22Rv1 (cell line): ENCODE data around the gene ITSN2.
A peak's percentile ranks its signal among the peaks of the same experiment; 100 is the strongest.

Experiments used
- H3K27ac ChIP-seq: fragments of 450-650 bp; 2 replicates; pipeline ENCODE4 v1.5.1; 2017
- CTCF ChIP-seq: fragments of 450-650 bp; IDR thresholded peaks from 2 replicates; pipeline ENCODE4 v1.5.1; 2017; ENCODE audit warnings: mild to moderate bottlenecking
- ZFX ChIP-seq: fragments of 450-650 bp; IDR thresholded peaks from 2 replicates; pipeline ENCODE4 v1.6.1; 2017; ENCODE audit warnings: antibody characterized with exemption, borderline replicate concordance

ITSN2 gene

DNA sequence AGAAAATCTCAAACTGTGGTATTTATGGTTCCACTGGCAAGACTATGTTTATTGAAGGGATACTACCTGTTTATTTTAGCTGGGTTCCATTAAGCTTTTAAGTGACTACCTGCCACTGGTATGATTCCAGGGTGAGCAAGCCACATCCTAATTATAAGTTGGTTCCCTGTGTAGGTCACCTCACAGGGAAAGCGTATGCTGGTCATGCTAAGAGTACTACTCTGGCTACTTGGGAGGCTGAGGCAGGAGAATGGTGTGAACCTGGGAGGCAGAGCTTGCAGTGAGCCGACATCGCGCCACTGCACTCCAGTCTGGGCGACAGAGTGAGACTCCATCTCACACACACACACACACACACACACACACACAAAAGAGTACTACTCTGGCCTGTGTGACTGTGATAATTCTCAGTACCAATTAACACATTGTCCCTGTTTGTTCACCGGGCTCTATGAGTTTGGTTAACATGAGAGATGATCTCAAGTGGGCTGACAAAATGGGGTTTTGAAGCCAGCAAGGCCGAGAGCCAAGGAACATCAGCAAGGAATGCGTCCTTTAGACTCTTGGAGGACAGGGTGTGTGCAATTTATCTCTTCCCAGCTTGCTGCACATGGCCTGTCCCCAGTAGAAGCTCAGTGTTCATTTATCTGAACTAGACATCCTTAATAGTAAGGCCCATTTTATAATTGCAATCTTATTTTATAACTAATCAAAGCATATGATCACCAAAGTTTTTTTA lies 15.2 kb upstream of the ITSN2 start:
- no peak overlapping the region for H3K27ac ChIP-seq
- TF ChIP-seq ZFX (no peak), CTCF (no peak)

- TF ChIP-seq ZFX (no peak), CTCF (no peak)
- no peak overlapping the region for H3K27ac ChIP-seq
Observed at GRCh38 chr2:24374301-24374700, 14.0 kb upstream of the ITSN2 start.

- no peak overlapping the region for H3K27ac ChIP-seq
- no peak for TF ChIP-seq CTCF
- no peak for TF ChIP-seq ZFX
Observed at GRCh38 chr2:24372033-24372432, 11.7 kb upstream of the ITSN2 start.

DNA sequence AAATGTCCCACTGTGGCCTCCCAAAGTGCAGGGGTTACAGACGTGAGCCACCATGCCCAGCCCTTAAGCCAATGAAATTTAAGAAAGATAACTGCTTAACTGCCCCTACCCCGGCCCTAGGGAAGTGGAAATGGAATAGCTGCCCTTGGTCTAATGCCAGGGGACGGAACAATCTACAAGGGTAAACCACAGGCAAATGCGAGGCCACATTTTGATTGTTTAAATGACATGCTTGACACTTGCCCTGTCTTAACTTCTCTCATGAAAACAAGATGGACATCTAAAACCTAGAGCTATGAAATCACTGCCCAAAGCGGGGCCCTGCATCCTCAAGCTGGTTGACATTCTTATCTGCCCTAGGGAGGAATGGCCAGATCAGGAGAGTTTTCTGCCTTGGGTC lies 5.5 kb upstream of the ITSN2 start:
- H3K27ac ChIP-seq = no peak overlapping the region
- TF ChIP-seq CTCF (no peak), ZFX (no peak)

GRCh38 chr2:24365051-24365450 lies 4.7 kb upstream of the ITSN2 start:
- TF ChIP-seq ZFX (no peak), CTCF (no peak)
- 0 out of 2 replicates have a peak overlapping the region, but pooled peaks have one; percentile 8 for H3K27ac ChIP-seq

DNA sequence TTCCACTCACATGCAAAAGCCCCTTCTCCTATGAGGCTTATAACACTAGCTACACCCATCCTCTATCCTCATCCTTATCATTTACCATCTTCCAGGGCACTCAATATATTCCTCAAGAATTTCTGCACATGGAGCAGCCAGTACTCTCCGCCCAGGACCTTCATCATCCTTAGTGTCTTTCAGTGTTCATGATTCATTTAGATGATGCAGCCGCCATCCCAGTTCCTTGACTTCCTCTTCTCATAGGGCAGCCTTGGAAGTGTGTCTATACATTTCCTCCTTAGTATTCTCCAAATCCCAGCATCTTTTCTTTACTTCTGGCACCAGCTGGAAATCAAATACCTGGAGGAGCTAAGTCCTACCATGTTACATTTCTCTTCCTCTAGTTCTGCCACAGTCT lies 3.0 kb upstream of the ITSN2 start:
- no peak overlapping the region for H3K27ac ChIP-seq
- no peak for TF ChIP-seq CTCF
- no peak for TF ChIP-seq ZFX

- TF ChIP-seq ZFX = no peak
- no peak for TF ChIP-seq CTCF
- no peak overlapping the region for H3K27ac ChIP-seq
Observed at GRCh38 chr2:24362253-24362652, 1.9 kb upstream of the ITSN2 start.
